Putamen (tissue), 1 donor: ENCODE measurements around the gene EVC2.

Source experiments
- DNase-seq: peaks from one replicate; pipeline ENCODE4 v3.0.0-alpha.2; 2016; ENCODE audit warnings: low spot score

Gene EVC2

GRCh38 chr4:5711479-5712184, 3.3 kb upstream of the EVC2 start:
- DNase-seq, result no peak

GRCh38 chr4:5710961-5711478, 2.7 kb upstream of the EVC2 start, which contains the start of gene EVC:
TSS of gene EVC (plus strand) at chr4:5711201. CDS start at chr4:5711381, 180 bp downstream.
- DNase-seq, result peak; percentile 24

- DNase-seq, result no peak
Observed at GRCh38 chr4:5710065-5710960, 2.0 kb upstream of the EVC2 start.

- DNase-seq, result no peak
Observed at GRCh38 chr4:5709207-5709575, 832 bp upstream of the EVC2 start.

- DNase-seq, result no peak
Observed at GRCh38 chr4:5707778-5708448, 446 bp downstream of the EVC2 start.

- no peak for DNase-seq
Observed at GRCh38 chr4:5707366-5707765, 993 bp downstream of the EVC2 start.

- no peak for DNase-seq
Observed at GRCh38 chr4:5706486-5707290, 1.7 kb downstream of the EVC2 start.

- DNase-seq, result no peak
Observed at GRCh38 chr4:5705647-5706320, 2.6 kb downstream of the EVC2 start.

GRCh38 chr4:5704276-5704675, 4.1 kb downstream of the EVC2 start:
- DNase-seq, result no peak

- no peak for DNase-seq
Observed at GRCh38 chr4:5703831-5704230, 4.5 kb downstream of the EVC2 start.

GRCh38 chr4:5701971-5702370, 6.4 kb downstream of the EVC2 start:
- DNase-seq, result no peak

GRCh38 chr4:5700459-5700858, 7.9 kb downstream of the EVC2 start:
- DNase-seq, result no peak

GRCh38 chr4:5696341-5696740, 12.0 kb downstream of the EVC2 start:
- no peak for DNase-seq

- DNase-seq, result no peak
Observed at GRCh38 chr4:5693871-5694270, 14.5 kb downstream of the EVC2 start.

GRCh38 chr4:5691491-5692132, 16.7 kb downstream of the EVC2 start:
- no peak for DNase-seq

GRCh38 chr4:5689065-5689464, 19.3 kb downstream of the EVC2 start:
- no peak for DNase-seq

- DNase-seq, result no peak
Observed at GRCh38 chr4:5686338-5686737, 22.0 kb downstream of the EVC2 start.

GRCh38 chr4:5685296-5685695, 23.1 kb downstream of the EVC2 start:
- no peak for DNase-seq

- no peak for DNase-seq
Observed at GRCh38 chr4:5683566-5683965, 24.8 kb downstream of the EVC2 start.

- no peak for DNase-seq
Observed at GRCh38 chr4:5678977-5679376, 29.4 kb downstream of the EVC2 start.

- DNase-seq, result no peak
Observed at GRCh38 chr4:5676763-5677162, 31.6 kb downstream of the EVC2 start.
